NCI-H510A (cell line): ENCODE measurements around the gene CFAP97D2.
"Not testable (repeated sequence)": the region's sequence is repeated elsewhere in the genome, so short reads cannot be mapped to it uniquely, and the experiment has no call there.

Source experiments
- DNase-seq: peaks from one replicate; lab custom pipeline; 2025; lab: John Stamatoyannopoulos, UW

CFAP97D2 gene

DNA sequence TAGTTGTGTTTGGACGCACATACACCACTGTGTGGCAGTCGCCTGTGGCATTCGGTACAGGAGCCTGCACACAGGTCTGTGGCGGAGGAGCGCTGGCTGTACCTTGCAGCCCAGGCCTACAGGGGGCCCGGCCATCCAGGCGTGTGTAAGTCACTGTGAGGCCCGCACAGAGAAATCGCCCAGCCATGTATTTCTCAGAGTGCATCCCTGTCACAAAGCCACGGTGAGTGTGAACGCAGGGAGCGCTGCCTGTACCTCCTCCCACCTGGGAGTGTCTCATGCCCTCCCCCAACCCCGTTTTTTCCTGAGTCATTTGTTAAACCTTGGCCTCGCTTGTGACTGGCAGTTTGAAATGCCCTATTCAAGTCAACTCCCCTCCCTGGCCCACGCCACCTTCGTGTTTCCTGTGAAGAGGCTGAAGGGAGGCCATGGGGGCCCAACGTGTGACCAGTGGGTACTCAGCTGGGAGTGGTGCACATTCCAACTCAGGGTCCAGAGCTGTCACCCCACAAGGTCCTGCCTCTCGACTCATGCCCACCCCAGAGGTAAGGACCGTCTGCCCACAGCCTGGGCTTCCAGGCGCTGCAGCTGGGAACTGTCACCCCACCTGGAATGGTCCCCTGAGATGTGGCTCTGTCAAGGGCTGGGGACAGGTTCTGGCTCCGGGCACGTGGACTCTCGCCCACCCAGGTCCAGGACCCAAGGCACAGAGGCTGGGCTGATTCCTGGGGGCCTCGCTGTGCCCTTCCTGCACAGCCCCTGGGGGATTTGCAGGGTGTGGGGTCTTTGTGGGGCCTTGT lies 35.1 kb upstream of the CFAP97D2 start:
- no peak for DNase-seq

DNA sequence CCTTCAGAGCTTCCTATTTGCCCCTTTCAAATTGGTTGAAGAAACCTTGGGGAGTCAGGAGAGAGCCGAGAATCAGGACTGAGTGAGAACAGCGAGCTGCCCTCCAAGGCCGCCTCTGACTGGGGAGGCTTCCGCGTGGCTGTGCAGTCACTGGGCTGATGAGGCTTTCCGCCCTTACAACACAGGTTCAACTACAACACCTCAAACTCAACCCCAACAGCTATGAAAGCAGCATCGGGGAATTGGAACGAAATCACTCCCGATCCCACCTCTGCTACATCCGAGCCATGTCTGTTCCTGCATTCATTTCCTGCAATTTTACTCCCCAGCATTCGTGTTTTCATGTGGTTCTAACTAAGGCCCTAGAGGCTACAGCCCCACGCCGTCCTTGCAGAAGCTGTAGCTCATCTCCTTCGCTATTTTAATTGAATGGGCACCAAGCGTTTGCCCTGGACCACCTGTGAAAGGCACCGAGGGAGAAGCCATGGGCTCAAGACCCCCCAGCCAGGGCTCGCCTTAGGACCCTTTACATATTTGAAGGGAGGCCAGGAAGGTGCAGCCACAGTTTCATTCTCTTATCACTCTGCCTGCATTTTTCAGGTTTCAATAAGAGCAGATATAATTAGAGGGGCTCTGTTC lies 34.3 kb upstream of the CFAP97D2 start:
- DNase-seq: no peak

DNA sequence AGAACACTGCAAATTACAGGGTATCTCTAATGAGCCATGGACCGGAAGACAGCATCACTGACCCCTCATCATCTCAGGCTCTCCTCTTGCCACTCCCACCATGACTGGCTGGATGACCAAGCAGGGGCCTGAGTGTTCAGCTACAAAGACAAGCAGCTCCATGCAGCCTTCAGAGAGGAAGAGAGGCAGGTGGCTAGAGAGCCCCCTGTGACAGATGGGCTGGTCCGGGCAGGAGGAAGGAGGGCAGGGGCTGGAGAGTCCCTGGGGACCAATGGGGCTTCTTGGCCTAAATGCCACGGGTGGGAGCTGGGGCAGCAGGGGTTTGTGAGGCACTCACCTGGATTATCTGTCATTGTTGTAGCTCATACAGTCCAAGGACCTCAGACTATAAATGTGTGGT lies 33.8 kb upstream of the CFAP97D2 start:
- DNase-seq: no peak

DNA sequence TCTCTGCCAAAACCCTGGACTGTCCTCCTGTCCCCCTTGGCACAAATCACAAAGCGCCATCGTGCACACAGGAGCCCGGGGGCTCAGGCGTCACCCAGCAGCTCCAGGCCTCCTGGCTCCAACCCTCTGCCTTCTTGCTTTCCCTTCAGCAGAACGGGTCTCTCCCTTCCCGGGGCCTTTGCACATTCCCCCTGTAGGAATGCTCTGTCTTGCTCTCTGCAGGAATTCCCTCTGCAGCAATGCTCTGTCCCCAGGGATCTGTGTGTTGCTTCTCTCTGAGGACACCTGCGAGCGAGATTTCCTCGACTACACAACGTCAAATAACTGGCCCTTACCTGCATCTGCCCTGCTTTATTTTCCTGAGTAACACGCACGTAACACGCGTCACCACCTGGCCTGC lies 33.3 kb upstream of the CFAP97D2 start:
- DNase-seq: no peak

DNA sequence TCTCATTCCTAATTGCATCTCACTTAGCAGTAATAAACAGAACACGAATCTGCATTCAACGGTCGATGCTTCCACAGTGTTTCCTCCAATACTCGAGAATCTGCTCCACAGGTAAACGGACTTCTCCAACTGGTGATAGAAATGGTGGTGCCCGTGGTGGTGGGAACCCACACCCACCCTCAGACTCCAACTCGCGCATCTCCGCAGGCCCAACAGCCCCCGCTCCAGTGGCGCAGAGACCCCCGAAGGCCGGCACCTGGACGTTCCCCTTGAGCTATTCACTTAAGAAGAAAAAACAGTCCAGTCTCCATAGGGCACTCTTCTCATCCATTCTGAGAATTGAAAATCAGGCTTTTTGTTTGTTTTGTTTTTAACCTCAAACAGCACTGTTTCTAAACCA lies 32.9 kb upstream of the CFAP97D2 start:
- no peak for DNase-seq

DNA sequence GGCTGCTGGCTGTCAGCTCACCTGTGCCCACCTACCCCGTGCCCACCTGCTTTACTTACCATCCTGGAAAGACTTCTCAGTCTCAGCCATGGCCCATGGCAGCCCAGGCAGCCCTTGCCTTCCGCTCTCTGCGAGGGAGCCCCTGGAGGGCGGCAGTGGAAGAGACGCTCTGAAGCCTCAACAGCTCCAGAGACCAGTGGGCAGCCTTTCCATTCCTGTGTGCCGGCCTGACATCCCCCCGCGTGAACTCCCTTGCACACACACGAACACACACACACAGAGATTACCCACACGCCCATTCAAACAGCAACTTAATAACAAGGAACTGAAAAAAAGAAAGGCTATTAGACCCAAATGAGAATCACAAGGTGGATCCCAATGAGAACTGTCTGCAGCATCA lies 32.4 kb upstream of the CFAP97D2 start:
- no peak for DNase-seq

DNA sequence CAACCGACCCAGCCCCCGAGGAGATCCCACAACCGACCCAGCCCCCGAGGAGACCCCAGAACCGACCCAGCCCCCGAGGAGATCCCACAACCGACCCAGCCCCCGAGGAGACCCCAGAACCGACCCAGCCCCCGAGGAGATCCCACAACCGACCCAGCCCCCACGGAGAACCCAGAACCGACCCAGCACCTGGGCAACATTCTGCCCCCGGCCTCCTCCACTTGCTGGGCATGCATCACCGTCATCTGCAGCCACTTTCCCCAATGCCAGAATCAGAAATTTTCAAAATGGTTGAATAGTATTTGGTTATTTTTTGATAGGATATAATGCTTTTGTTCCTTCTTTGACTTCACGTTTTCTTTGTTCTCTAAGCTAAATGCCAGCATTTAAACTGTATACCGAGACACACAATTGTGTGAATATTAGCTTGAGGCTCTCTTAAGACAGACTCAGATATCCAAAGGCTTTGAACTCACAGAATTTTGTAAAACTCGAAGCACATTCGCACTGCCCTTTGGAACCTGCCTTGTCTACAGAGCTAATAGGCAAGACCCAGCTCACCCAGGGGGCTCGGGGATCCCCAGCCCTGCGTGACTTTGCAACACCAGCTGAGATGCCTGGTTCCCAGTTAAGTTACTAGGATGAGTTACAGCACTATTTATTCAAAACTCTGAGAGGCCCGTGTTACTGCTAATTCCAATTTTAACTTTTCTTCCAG lies 31.1 kb upstream of the CFAP97D2 start:
- DNase-seq: no peak

DNA sequence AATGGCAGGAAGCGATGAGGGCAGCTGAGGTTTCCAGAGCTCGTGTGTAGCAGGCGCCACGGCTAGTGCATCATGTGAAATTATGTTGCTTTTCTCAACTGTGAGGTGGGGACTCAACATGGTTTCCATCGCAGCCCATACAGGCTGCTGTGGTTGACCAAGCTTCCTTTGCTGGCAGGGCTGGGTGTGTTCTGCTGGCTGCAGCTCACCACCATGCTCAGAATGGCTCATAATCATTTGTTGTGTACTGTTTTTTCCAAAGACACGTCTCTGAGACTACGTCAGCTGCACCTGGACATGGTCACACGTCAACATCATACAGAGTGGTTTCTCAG lies 30.6 kb upstream of the CFAP97D2 start:
- DNase-seq: no peak

DNA sequence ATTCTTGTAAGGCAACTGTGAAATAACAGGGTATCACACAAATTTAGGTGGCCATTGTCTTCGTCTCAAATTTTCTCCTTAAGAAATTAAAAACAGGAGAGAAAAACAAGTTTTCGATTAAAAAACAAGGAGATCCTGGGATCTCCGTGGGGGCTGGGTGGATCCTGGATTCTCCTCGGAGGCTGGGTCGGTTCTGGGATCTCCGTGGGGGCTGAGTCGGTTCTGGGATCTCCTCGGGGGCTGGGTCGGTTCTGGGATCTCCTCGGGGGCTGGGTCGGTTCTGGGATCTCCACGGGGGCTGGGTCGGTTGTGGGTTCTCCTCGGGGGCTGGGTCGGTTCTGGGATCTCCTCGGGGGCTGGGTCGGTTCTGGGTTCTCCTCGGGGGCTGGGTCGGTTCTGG lies 30.2 kb upstream of the CFAP97D2 start:
- DNase-seq: not testable (repeated sequence)

DNA sequence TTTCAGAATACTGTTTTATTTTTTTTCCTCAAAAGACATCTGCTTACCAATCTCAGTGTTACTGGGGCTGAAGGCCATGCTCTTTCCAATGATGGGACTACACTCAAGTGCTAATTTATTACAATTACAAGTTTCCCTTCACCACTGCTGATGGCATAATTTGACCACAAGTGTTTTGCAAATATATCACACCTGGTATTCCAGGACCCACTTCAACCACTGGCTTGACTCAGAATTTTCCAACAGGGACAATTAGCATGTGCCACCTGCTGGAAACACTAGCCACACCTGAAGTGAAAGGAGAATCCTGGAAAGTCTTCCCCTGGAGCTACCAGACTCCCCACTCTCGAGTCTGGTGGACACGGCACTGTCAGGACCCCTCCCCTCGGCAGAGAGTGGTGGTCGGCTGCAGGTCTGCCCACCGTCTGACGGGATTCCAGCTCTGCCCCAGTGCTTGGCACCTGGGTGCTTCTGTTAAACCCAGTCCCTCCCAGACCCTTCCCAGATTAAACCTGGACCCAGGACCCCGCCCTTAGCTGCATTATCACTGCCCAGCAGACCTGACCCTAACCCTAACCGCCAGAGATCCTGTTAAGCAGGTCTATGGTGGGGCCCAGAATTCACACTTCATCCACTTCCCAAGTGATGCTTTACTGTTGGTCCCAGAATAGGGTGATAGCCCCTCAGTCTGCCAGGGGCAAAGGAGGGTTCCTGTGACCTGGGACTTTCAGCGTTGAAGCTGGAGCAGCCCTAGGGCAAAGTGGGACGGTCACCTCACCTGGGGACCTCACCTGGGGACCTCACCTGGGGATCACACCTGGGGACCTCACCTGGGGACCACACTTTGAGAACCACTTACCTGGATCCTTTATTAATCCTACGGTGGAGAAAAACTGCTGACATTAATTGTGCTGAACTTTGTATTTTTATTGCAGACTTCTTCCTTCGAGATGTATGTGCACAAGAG lies 29.0 kb upstream of the CFAP97D2 start:
- peak; percentile 71 for DNase-seq

DNA sequence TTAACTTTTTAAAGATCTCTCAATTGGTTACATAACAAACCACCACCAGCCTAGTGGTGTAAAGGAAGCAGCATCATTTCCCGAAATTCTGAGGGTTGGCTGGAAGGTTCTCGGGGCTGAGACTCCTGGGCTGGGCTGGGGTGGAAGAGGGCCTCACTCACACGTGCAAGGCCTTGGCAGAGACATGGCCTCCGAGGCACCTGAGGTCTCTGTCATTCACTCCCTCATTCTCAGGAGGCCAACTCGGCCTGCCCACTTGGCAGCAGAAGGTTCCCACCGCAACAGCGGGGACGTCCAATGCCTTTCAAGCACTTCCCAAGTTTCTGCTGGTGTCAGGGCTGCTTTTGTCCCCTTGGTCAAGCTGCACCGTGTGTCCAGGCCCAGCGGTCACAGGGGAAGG lies 28.0 kb upstream of the CFAP97D2 start:
- DNase-seq: no peak

DNA sequence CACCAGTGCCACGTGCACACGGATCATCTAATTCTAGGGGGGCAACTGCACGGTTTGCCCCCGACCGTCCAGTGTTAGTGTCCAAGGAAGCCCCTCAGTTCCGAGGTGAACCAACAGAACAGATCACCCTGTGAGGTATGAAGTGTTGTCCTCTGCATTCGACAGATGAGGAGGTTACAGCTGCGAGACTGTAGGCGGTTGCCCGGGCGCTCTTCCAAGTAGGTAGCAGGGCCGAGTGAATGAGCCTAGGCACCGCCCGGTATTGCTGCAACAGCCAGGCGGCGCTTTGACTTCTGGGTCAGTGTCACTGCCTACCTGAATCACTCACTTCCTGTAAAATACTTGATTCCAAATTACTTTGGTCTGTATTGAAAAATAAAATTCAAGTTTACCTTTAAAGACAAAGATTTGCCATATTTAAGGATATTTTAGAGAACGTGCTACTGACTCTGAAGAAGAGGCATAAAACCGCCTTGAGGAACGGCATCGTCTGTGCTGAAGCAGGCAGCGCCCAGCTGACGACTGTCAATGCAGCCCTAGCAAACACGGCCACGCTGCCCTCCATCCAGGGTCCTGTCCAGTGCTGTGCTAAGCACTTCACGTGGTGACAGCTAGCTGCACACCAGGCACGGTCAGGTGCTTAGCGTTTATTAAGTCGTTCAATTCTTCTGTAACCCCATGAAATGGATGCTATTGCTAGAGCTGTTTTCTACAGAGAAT lies 27.3 kb upstream of the CFAP97D2 start:
- peak; percentile 53 for DNase-seq

DNA sequence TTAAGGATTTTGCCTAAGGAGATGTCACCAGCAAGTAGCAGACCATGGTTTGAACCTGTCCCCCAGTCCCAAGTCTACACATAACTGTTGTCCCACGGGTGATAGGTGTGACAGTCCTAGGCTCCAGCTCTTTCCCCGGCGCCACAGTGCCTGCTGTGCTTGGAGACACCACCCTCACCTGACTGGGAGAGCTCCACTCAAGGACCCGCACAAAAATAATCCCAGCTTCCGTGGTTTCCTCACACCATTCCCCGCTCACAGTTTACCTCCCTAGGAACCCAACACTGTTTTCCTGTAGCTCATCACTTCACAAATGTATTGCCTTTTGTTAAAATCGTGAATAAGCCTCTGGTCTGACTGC lies 26.8 kb upstream of the CFAP97D2 start:
- DNase-seq: no peak

DNA sequence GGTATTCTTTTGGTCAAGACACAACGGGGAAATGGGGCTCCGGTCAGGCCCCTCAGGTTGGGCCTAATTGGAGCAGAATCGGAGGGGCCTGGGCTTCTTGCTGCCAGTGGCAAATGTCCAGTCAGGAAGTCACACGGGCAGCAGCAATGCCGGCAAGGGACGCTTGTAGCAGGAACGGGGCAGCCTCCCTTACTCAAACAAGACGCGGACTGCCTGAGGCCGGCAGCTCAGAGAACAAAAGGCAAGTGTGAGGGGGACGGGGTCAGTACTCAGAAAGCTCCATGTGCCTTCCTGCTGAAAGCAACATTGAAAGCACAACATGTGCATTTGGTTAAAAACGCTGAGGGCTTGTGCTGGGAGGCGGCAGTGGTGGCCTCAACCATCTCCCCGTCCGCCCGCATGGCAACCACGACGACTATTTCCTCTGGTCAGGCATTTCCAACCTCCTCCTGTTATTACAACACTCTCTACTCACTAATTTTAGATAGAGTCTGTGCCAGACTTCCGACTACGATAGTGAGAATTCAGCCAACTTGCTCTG lies 26.2 kb upstream of the CFAP97D2 start:
- no peak for DNase-seq

DNA sequence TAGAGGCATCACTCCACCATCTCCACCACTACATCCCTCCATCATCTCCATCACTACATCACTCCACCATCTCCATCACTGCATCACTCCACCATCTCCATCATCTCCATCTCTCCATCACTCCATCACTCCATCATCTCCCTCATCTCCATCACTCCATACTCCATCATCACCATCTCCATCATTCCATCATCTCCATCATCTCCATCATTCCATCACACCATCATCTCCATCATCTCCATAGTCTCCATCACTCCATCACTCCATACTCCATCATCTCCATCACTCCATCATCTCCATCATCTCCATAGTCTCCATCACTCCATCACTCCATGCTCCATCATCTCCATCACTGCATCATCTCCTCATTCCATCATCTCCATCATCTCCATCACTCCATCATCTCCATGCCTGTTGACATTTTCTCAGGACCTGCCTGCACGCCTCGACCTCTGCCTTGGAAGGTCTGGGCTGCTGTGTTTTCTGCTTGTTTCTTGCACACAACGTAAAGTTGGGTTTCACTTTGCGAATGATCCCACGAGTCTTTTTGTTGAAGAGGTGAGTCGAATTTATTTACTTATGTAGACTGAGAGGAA lies 25.5 kb upstream of the CFAP97D2 start:
- no peak for DNase-seq

DNA sequence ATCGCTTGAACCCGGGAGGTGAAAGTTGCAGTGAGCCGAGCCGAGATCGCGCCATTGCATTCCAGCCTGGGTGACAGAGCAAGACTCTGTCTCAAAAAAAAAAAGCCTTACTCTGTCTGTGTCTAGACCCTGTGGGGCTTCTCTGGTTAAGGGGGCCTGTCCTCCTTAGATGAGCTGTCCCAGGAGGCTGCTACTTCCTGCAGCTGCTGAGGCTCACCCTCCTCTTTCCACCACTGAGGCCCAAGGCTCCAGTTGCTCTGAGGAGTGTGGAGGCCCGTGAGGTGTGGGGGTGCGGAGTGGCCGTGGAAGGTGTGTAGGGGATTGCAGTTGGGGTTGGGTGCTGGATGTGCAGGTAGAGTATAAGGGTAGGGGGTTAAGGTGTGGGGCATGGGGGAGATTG lies 24.6 kb upstream of the CFAP97D2 start:
- no peak for DNase-seq

DNA sequence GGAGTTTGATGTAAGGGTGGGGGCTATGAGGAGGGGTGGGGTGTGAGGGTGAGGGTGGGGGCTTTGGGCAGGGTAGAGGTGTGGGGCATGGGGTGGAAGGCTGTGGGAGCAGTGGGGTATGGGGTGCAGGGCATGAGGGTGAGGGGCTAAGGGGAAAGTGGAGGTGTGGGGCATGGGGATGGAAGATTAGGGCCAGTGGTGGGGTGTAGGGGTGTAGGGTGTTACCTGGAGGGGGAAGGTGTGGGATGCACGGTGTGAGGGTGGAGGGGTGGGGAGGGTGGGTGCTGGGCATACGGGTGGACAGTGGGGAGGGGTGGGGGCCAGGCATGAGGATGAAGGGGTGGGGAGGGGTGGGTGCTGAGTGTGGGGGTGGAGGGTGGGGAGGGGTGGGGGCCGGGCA lies 23.7 kb upstream of the CFAP97D2 start:
- no peak for DNase-seq

DNA sequence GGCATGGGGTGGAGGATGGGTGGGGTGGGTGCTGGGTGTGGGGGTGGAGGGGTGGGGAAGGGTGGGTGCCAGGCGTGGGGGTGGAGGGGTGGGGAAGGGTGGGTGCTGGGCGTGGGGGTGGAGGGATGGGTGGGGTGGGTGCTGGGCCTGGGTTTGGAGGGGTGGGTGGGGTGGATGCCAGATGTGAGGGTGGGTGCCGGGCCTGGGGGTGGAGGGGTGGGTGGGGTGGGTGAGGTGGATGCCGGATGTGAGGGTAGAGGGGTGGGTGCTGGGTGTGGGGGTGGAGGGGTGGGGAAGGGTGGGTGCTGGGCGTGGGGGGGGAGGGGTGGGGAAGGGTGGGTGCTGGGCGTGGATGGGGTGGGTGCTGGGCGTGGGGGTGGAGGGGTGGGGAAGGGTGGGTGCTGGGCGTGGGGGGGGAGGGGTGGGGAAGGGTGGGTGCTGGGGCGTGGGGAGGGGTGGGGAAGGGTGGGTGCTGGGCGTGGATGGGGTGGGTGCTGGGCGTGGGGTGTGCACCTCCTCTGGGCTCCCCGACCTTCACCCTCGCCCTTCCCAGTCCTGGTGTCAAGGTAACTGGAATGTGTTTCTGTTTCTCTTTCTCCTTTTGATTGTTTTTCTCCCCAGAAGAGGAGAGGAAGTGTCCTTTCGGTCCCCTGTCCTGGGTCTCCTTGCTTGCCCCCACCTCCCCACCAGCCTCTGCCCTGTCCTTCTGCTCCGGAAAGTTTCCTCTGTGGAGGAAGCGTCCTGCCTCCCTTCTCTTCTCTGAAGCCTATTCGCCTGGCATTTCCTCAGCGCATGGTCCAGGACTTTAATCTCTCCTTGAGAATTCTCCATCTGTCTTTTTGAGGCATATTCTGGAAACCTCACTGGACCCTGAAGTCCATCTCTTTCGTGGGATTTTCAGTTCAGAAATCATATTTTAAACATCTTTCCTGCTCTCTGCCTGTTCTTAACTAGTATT lies 22.9 kb upstream of the CFAP97D2 start:
- no peak for DNase-seq

DNA sequence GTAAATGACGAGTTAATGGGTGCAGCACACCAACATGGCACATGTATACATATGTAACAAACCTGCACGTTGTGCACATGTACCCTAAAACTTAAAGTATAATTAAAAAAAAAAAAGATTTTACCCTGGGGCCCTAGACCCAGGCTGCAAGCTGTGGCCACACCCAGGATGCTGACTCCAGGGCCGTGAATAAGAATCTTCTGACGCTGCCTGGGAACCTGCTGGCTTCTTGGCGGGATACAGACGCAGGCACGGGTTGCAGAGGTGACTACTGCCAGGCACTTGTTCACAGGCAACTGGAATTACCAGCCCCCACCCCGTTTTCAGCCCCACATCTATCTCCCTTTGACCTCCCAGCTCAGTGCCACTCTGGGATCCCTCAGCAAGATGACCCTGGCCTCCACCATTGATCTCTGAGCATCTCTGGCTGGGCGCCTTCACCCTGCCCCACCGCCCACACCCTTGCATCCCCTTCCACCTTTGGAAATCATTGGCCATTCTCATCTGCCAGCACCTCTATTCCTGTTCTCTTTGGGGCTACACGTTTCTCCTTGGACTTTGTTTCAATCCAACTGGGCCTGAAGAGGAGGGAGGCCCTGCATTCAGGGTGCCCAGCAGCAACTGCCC lies 21.1 kb upstream of the CFAP97D2 start:
- DNase-seq: no peak
